ENCODE results near the gene PDRG1.

Gene PDRG1

GRCh38 chr20:31977080-31977479 is 25.2 kb upstream of the PDRG1 start:
- no peak overlapping the region for H3K4me3 ChIP-seq (ENCODE audit: low read length)
- no peak for TF ChIP-seq CTCF (IDR thresholded peaks at IDR 0.05; ENCODE audit: insufficient read depth, low read depth, low read length, missing control alignments)
- DNase-seq (ENCODE audit: low read depth) = no peak

- TF ChIP-seq CTCF (IDR thresholded peaks at IDR 0.05; ENCODE audit: insufficient read depth, low read depth, low read length, missing control alignments) = no peak
- DNase-seq (ENCODE audit: low read depth) = no peak
- no peak overlapping the region for H3K4me3 ChIP-seq (ENCODE audit: low read length)
Measured at GRCh38 chr20:31975874-31976273, 24.0 kb upstream of the PDRG1 start.

GRCh38 chr20:31974951-31975487 is 23.2 kb upstream of the PDRG1 start:
- H3K4me3 ChIP-seq (ENCODE audit: low read length) = no peak overlapping the region
- no peak for TF ChIP-seq CTCF (IDR thresholded peaks at IDR 0.05; ENCODE audit: insufficient read depth, low read depth, low read length, missing control alignments)
- DNase-seq (ENCODE audit: low read depth) = no peak

- no peak for DNase-seq (ENCODE audit: low read depth)
- H3K4me3 ChIP-seq (ENCODE audit: low read length) = no peak overlapping the region
- TF ChIP-seq CTCF (IDR thresholded peaks at IDR 0.05; ENCODE audit: insufficient read depth, low read depth, low read length, missing control alignments) = no peak
Measured at GRCh38 chr20:31974296-31974695, 22.4 kb upstream of the PDRG1 start.

- no peak for DNase-seq (ENCODE audit: low read depth)
- H3K4me3 ChIP-seq (ENCODE audit: low read length) = no peak overlapping the region
- TF ChIP-seq CTCF (IDR thresholded peaks at IDR 0.05; ENCODE audit: insufficient read depth, low read depth, low read length, missing control alignments) = no peak
Measured at GRCh38 chr20:31972471-31973021, 20.7 kb upstream of the PDRG1 start.

- no peak for DNase-seq (ENCODE audit: low read depth)
- TF ChIP-seq CTCF (IDR thresholded peaks at IDR 0.05; ENCODE audit: insufficient read depth, low read depth, low read length, missing control alignments) = no peak
Measured at GRCh38 chr20:31969991-31970390, 18.1 kb upstream of the PDRG1 start.

More at GRCh38 chr20:31969991-31970390, 18.1 kb upstream of the PDRG1 start:
- H3K4me3 ChIP-seq (ENCODE audit: low read length) = no peak overlapping the region

Data from epithelial cell of esophagus (primary cell).